ENCODE results near the gene DLG2. TPM values are rescaled to one million over a fixed set of nuclear protein-coding genes. Genes with fewer than 3 reads are reported as not detected.

DLG2 gene
- total and polyA plus RNA-seq, 4 donors: 0.30 to 5.5 (median 0.68) TPM

DNA sequence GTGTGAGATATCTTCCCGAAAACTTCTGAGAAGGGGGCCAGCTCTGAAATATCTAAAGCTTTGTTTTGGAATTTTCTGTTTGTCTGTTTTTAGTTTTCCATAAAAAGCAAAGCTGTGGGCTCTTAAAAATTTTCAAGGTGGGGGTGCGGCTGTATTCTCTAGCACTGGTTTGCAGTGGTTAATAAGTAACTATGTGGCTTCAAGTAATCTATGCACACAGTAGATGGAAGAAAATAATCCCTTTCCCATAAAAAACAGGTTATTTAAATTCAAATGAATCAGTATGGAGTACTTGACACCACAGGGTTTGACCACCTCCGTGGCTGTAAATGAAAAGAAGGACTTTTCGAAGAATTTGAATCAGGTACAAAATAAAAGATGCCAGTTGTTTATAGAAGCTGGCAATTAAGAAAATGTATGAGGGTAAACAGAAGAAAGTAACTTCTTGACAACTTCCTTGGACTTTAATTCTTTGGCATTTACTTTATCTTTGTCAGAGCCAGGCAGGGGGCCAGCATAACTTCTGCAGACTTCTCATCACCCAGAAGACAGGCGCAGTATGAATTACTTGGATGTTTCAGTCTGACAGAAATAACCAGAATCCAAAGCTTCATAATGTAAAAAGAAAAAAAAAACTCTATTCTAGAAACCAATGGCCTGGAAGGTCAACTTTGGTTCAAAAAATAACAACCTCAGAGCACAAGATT is 981.0 kb downstream of the DLG2 start:
- no peak overlapping the region for H3K27ac ChIP-seq (ENCODE audit: low read depth in 1 of 2, low read length in 2 of 2)
- TF ChIP-seq, protein P1, sequence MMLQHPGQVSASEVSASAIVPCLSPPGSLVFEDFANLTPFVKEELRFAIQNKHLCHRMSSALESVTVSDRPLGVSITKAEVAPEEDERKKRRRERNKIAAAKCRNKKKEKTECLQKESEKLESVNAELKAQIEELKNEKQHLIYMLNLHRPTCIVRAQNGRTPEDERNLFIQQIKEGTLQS (IDR thresholded peaks at IDR 0.05): no peak
- no peak for TF ChIP-seq YY1 (IDR thresholded peaks at IDR 0.05)
- TF ChIP-seq FOXA2 (IDR thresholded peaks at IDR 0.05): no peak
- TF ChIP-seq, protein P2, sequence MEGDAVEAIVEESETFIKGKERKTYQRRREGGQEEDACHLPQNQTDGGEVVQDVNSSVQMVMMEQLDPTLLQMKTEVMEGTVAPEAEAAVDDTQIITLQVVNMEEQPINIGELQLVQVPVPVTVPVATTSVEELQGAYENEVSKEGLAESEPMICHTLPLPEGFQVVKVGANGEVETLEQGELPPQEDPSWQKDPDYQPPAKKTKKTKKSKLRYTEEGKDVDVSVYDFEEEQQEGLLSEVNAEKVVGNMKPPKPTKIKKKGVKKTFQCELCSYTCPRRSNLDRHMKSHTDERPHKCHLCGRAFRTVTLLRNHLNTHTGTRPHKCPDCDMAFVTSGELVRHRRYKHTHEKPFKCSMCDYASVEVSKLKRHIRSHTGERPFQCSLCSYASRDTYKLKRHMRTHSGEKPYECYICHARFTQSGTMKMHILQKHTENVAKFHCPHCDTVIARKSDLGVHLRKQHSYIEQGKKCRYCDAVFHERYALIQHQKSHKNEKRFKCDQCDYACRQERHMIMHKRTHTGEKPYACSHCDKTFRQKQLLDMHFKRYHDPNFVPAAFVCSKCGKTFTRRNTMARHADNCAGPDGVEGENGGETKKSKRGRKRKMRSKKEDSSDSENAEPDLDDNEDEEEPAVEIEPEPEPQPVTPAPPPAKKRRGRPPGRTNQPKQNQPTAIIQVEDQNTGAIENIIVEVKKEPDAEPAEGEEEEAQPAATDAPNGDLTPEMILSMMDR (IDR thresholded peaks at IDR 0.05; ENCODE audit: low read depth, low read length, missing input control): no peak
- TF ChIP-seq NR2F2 (IDR thresholded peaks at IDR 0.05): no peak
- TF ChIP-seq, protein P3, sequence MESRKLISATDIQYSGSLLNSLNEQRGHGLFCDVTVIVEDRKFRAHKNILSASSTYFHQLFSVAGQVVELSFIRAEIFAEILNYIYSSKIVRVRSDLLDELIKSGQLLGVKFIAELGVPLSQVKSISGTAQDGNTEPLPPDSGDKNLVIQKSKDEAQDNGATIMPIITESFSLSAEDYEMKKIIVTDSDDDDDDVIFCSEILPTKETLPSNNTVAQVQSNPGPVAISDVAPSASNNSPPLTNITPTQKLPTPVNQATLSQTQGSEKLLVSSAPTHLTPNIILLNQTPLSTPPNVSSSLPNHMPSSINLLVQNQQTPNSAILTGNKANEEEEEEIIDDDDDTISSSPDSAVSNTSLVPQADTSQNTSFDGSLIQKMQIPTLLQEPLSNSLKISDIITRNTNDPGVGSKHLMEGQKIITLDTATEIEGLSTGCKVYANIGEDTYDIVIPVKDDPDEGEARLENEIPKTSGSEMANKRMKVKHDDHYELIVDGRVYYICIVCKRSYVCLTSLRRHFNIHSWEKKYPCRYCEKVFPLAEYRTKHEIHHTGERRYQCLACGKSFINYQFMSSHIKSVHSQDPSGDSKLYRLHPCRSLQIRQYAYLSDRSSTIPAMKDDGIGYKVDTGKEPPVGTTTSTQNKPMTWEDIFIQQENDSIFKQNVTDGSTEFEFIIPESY (IDR thresholded peaks at IDR 0.05): no peak
- no peak for TF ChIP-seq JUND (IDR thresholded peaks at IDR 0.05)
- TF ChIP-seq TAF1 (conservative IDR thresholded peaks at IDR 0.05): no peak
- no peak for TF ChIP-seq HNF4A (conservative IDR thresholded peaks at IDR 0.05)
- no peak for TF ChIP-seq RXRA (IDR thresholded peaks at IDR 0.05)
- TF ChIP-seq, protein P4, sequence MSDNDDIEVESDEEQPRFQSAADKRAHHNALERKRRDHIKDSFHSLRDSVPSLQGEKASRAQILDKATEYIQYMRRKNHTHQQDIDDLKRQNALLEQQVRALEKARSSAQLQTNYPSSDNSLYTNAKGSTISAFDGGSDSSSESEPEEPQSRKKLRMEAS (IDR thresholded peaks at IDR 0.05): no peak
- TF ChIP-seq HNF4G (IDR thresholded peaks at IDR 0.05): no peak
- no peak for TF ChIP-seq EGR1 (IDR thresholded peaks at IDR 0.05; ENCODE audit: low read depth in 2 of 2)
- TF ChIP-seq SP1 (IDR thresholded peaks at IDR 0.05): no peak
- no peak for TF ChIP-seq FOXA1 (IDR thresholded peaks at IDR 0.05)
- H3K4me3 ChIP-seq (ENCODE audit: low read depth in 1 of 3, low read length in 3 of 3): no peak overlapping the region
- H3K9me3 ChIP-seq (ENCODE audit: control insufficient read depth in 4 of 4, low read length in 3 of 4): no peaks in the 10 kb centered on the region
- no peaks in the 10 kb centered on the region for H3K36me3 ChIP-seq (ENCODE audit: control insufficient read depth in 4 of 4, insufficient read depth in 3 of 4, low read depth in 1 of 4, low read length in 3 of 4)
- no peak for DNase-seq (ENCODE audit: low spot score)
- H3K9ac ChIP-seq (ENCODE audit: low read depth in 1 of 2, low read length in 2 of 2): no peak overlapping the region
- no peaks in the 10 kb centered on the region for H3K27me3 ChIP-seq (ENCODE audit: control insufficient read depth in 4 of 4, insufficient read depth in 4 of 4, low read length in 3 of 4)
- no peaks in the 10 kb centered on the region for H3K4me1 ChIP-seq (ENCODE audit: control insufficient read depth in 4 of 4, insufficient read depth in 4 of 4, low read length in 3 of 4)
- WGBS: 54% methylated on average over 5 of the region's 5 CpGs

DNA sequence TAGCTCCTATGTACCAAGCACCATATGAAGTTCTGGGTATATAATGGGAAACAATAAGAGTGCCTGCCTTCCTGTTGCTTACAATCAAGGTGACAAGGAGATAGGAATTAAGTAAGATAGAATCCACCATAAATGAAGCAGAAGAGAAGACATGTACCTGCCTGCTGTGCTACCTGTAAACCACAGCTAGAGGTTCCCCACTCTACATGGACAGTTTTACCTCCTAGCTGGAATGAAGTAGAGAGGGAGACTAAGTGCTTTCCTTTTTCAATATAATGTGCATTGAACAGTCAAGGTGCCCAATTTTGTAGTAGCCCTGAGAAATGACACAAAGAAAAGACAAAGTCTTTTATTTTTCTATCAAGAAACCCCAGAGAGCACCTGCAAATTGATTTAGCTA is 984.6 kb downstream of the DLG2 start:
- no peaks in the 10 kb centered on the region for H3K9me3 ChIP-seq (ENCODE audit: control insufficient read depth in 4 of 4, low read length in 3 of 4)
- no peaks in the 10 kb centered on the region for H3K27me3 ChIP-seq (ENCODE audit: control insufficient read depth in 4 of 4, insufficient read depth in 4 of 4, low read length in 3 of 4)
- no peaks in the 10 kb centered on the region for H3K4me1 ChIP-seq (ENCODE audit: control insufficient read depth in 4 of 4, insufficient read depth in 4 of 4, low read length in 3 of 4)
- H3K4me3 ChIP-seq (ENCODE audit: low read depth in 1 of 3, low read length in 3 of 3): no peak overlapping the region
- H3K27ac ChIP-seq (ENCODE audit: low read depth in 1 of 2, low read length in 2 of 2): no peak overlapping the region
- H3K9ac ChIP-seq (ENCODE audit: low read depth in 1 of 2, low read length in 2 of 2): no peak overlapping the region
- DNase-seq (ENCODE audit: low spot score): no peak
- H3K36me3 ChIP-seq (ENCODE audit: control insufficient read depth in 4 of 4, insufficient read depth in 3 of 4, low read depth in 1 of 4, low read length in 3 of 4): no peaks in the 10 kb centered on the region
- TF ChIP-seq, protein P2 (IDR thresholded peaks at IDR 0.05; ENCODE audit: low read depth, low read length, missing input control): no peak
- TF ChIP-seq, protein P5, sequence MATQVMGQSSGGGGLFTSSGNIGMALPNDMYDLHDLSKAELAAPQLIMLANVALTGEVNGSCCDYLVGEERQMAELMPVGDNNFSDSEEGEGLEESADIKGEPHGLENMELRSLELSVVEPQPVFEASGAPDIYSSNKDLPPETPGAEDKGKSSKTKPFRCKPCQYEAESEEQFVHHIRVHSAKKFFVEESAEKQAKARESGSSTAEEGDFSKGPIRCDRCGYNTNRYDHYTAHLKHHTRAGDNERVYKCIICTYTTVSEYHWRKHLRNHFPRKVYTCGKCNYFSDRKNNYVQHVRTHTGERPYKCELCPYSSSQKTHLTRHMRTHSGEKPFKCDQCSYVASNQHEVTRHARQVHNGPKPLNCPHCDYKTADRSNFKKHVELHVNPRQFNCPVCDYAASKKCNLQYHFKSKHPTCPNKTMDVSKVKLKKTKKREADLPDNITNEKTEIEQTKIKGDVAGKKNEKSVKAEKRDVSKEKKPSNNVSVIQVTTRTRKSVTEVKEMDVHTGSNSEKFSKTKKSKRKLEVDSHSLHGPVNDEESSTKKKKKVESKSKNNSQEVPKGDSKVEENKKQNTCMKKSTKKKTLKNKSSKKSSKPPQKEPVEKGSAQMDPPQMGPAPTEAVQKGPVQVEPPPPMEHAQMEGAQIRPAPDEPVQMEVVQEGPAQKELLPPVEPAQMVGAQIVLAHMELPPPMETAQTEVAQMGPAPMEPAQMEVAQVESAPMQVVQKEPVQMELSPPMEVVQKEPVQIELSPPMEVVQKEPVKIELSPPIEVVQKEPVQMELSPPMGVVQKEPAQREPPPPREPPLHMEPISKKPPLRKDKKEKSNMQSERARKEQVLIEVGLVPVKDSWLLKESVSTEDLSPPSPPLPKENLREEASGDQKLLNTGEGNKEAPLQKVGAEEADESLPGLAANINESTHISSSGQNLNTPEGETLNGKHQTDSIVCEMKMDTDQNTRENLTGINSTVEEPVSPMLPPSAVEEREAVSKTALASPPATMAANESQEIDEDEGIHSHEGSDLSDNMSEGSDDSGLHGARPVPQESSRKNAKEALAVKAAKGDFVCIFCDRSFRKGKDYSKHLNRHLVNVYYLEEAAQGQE (IDR thresholded peaks at IDR 0.05): no peak
- no peak for TF ChIP-seq FOXA2 (IDR thresholded peaks at IDR 0.05)
- TF ChIP-seq FOXA1 (IDR thresholded peaks at IDR 0.05): no peak
- TF ChIP-seq HNF4G (IDR thresholded peaks at IDR 0.05): no peak
- TF ChIP-seq RXRA (IDR thresholded peaks at IDR 0.05): no peak
- TF ChIP-seq, protein P3 (IDR thresholded peaks at IDR 0.05): no peak
- TF ChIP-seq, protein P1 (IDR thresholded peaks at IDR 0.05): no peak
- TF ChIP-seq SP1 (IDR thresholded peaks at IDR 0.05): no peak
- TF ChIP-seq NR2F2 (IDR thresholded peaks at IDR 0.05): no peak
- no peak for TF ChIP-seq HNF4A (conservative IDR thresholded peaks at IDR 0.05)
- TF ChIP-seq TAF1 (conservative IDR thresholded peaks at IDR 0.05): no peak
- TF ChIP-seq GABPA (IDR thresholded peaks at IDR 0.05 in 1 of 2, conservative IDR thresholded peaks at IDR 0.05 in 1 of 2): no peak
- TF ChIP-seq JUND (IDR thresholded peaks at IDR 0.05): no peak
- TF ChIP-seq, protein P4 (IDR thresholded peaks at IDR 0.05): no peak
